Neural cell (in vitro differentiated cells): ENCODE results near the gene CPNE6. TPM values are rescaled to one million over a fixed set of nuclear protein-coding genes. Genes with fewer than 3 reads are reported as not detected.

ENCODE experiments used
- H2AFZ ChIP-seq: fragments of 200-600, 300-800 bp; sonication (generic), shearing (Covaris generic); 2 replicates; pipeline ENCODE4 v1.6.0; 2014; ENCODE audit warnings: low read depth, mild to moderate bottlenecking, antibody characterized with exemption, low read length, moderate library complexity
- H3F3A ChIP-seq: fragments of 200-600 bp; shearing (Covaris generic); 2 replicates; pipeline ENCODE4 v1.6.1; 2016; ENCODE audit warnings: mild to moderate bottlenecking, moderate library complexity, mixed read lengths, antibody characterized with exemption, low read length; ENCODE audit not compliant: insufficient read depth, poor library complexity, severe bottlenecking
- H3K27ac ChIP-seq: fragments of 200-600, 300-800 bp; sonication (generic), shearing (Covaris generic); 2 replicates; pipeline ENCODE4 v1.5.1; 2014; ENCODE audit warnings: mild to moderate bottlenecking, low read length, moderate library complexity
- H3K27me3 ChIP-seq: fragments of 300-800, 200-600 bp; sonication (generic), shearing (Covaris generic); 2 replicates; pipeline ENCODE4 v1.6.0; 2014; ENCODE audit warnings: mild to moderate bottlenecking, low read depth, low read length, moderate library complexity; ENCODE audit not compliant: insufficient read depth
- H3K36me3 ChIP-seq: fragments of 300-800, 200-600 bp; sonication (generic), shearing (Covaris generic); 2 replicates; pipeline ENCODE4 v1.5.1; 2014; ENCODE audit warnings: mild to moderate bottlenecking, antibody characterized with exemption, low read length, moderate library complexity; ENCODE audit not compliant: insufficient read depth
- H3K4me2 ChIP-seq: fragments of 300-800, 200-600 bp; sonication (generic), shearing (Covaris generic); 2 replicates; pipeline ENCODE4 v1.6.0; 2014; ENCODE audit warnings: mild to moderate bottlenecking, low read length
- H3K4me3 ChIP-seq: fragments of 300-800, 200-600 bp; sonication (generic), shearing (Covaris generic); 2 replicates; pipeline ENCODE4 v1.5.1; 2014; ENCODE audit warnings: mild to moderate bottlenecking, low read length, moderate library complexity
- H3K79me2 ChIP-seq: fragments of 200-600 bp; shearing (Covaris generic); replicated peaks from 2 replicates; pipeline ENCODE4 v1.6.0; 2014; ENCODE audit warnings: mild to moderate bottlenecking, low read length, moderate library complexity; ENCODE audit not compliant: insufficient read depth
- H3K9ac ChIP-seq: fragments of 300-800, 200-600 bp; sonication (generic), shearing (Covaris generic); 2 replicates; pipeline ENCODE4 v1.6.1; 2016; ENCODE audit warnings: mild to moderate bottlenecking, low read length, mixed read lengths
- H3K9me2 ChIP-seq: fragments of 200-600 bp; shearing (Covaris generic); 2 replicates; pipeline ENCODE4 v1.6.1; 2016; ENCODE audit warnings: mild to moderate bottlenecking, low read length, mixed read lengths; ENCODE audit not compliant: insufficient read depth
- H3K9me3 ChIP-seq: fragments of 200-600, 300-800 bp; sonication (generic), shearing (Covaris generic); 2 replicates; pipeline ENCODE4 v1.6.1; 2016; ENCODE audit warnings: mild to moderate bottlenecking, mixed run types, low read length, moderate library complexity, mixed read lengths
- H4K20me1 ChIP-seq: fragments of 200-600 bp; shearing (Covaris generic); 2 replicates; pipeline ENCODE4 v1.6.1; 2016; ENCODE audit warnings: mild to moderate bottlenecking, mixed run types; ENCODE audit not compliant: insufficient read depth
- EP300 ChIP-seq: fragments of 450-650 bp; conservative IDR thresholded peaks from 2 replicates; pipeline ENCODE4 v1.6.1; 2014; ENCODE audit warnings: antibody characterized with exemption, mild to moderate bottlenecking, moderate library complexity; ENCODE audit not compliant: poor library complexity, severe bottlenecking
- EZH2 ChIP-seq: fragments of 200-600, 300-800 bp; shearing (Covaris generic), sonication (generic); IDR thresholded peaks from 2 replicates; pipeline ENCODE4 v1.6.1; 2014; ENCODE audit warnings: antibody characterized with exemption, low read length, borderline replicate concordance, mild to moderate bottlenecking; ENCODE audit not compliant: insufficient read depth, poor library complexity, severe bottlenecking
- MXI1 ChIP-seq: fragments of 450-650 bp; conservative IDR thresholded peaks from 2 replicates; pipeline ENCODE4 v1.6.1; 2014; ENCODE audit warnings: antibody characterized with exemption, mild to moderate bottlenecking; ENCODE audit not compliant: poor library complexity, severe bottlenecking
- POLR2AphosphoS5 ChIP-seq: IDR thresholded peaks from 2 replicates; pipeline ENCODE4 v1.6.1; 2012
- RAD21 ChIP-seq: fragments of 450-650 bp; conservative IDR thresholded peaks from 2 replicates; pipeline ENCODE4 v1.6.1; 2014; ENCODE audit warnings: antibody characterized with exemption, mild to moderate bottlenecking, moderate library complexity
- SMC3 ChIP-seq: fragments of 450-650 bp; conservative IDR thresholded peaks from 2 replicates; pipeline ENCODE4 v1.6.1; 2014; ENCODE audit warnings: antibody characterized with exemption, mild to moderate bottlenecking, moderate library complexity; ENCODE audit not compliant: poor library complexity
- TAF1 ChIP-seq: IDR thresholded peaks from 2 replicates; pipeline ENCODE4 v1.6.1; 2012; ENCODE audit warnings: low read depth
- polyA plus RNA-seq: library from polyadenylated mRNA; depleted of rRNA; stranded (reverse); fragments of >200 nt; gene quantifications from 2 replicates; pipeline ENCODE4 v1.2.3, GENCODE V29; 2014
- TF ChIP-seq, protein P1 (sequence below): IDR thresholded peaks from 2 replicates; pipeline ENCODE4 v1.6.1; 2012; ENCODE audit warnings: borderline replicate concordance
- TF ChIP-seq, protein P2 (sequence below): fragments of 450-650 bp; IDR thresholded peaks from 2 replicates; pipeline ENCODE4 v1.5.1; 2014; ENCODE audit warnings: antibody characterized with exemption, mild to moderate bottlenecking, moderate library complexity; ENCODE audit not compliant: poor library complexity, severe bottlenecking

Gene CPNE6
- polyA plus RNA-seq, 1 donor from 2014 or later: 4.1 TPM

DNA sequence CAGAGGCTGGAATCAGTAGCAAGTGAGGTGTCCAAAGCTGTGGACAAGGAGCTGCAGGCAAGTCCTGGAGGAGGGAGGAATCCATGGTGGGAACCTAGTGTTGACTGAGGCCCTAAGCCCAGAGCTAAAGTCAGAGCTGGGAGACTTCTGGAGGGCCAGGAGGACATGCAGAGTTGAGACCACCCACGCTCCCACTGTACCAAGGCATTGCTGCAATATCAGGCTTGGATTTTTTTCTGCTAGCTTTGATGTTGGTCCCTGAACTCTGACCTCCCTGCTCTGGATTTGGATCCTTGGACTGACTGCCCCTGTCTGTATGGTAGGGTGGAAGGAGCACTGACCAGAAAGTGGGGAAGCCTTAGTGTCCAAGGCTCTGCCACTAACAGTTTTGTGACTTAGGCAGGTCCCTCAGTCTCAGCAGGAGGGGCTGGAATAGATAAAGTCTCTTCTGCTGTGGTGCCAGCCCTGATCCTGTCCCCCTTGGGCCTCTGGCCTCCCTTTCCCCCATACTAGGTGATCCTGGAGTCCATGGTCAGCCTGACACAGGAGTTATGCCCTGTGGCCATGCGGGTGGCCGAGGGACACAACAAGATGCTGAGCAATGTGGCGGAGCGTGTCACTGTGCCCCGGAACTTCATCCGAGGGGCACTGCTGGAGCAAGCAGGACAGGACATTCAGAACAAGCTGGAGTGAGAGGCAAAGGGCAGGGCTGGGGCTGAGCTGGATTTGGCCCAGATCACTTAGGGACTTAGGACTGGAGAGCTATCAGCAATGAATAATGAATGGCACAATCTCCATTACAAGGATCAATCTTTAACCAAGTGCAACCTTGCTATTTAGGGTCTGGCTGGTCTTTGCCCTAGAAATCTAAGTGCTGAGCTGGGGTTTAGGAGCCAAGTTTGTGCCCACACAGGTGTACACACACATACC is 10.1 kb upstream of the CPNE6 start:
- Histone ChIP-seq H3K4me3 (no peak overlapping the region), H2AFZ (no peak overlapping the region), H3K27me3 (no peaks in the 10 kb centered on the region), H3K27ac (no peak overlapping the region), H4K20me1 (no peaks in the 10 kb centered on the region), H3K36me3 (no peaks in the 10 kb centered on the region), H3K9me2 (no peaks in the 10 kb centered on the region), H3K9me3 (no peaks in the 10 kb centered on the region), H3K4me2 (no peak overlapping the region), H3K79me2 (no peaks in the 10 kb centered on the region), H3F3A (no peaks in the 10 kb centered on the region), H3K9ac (no peak overlapping the region)
- TF ChIP-seq, protein P1, sequence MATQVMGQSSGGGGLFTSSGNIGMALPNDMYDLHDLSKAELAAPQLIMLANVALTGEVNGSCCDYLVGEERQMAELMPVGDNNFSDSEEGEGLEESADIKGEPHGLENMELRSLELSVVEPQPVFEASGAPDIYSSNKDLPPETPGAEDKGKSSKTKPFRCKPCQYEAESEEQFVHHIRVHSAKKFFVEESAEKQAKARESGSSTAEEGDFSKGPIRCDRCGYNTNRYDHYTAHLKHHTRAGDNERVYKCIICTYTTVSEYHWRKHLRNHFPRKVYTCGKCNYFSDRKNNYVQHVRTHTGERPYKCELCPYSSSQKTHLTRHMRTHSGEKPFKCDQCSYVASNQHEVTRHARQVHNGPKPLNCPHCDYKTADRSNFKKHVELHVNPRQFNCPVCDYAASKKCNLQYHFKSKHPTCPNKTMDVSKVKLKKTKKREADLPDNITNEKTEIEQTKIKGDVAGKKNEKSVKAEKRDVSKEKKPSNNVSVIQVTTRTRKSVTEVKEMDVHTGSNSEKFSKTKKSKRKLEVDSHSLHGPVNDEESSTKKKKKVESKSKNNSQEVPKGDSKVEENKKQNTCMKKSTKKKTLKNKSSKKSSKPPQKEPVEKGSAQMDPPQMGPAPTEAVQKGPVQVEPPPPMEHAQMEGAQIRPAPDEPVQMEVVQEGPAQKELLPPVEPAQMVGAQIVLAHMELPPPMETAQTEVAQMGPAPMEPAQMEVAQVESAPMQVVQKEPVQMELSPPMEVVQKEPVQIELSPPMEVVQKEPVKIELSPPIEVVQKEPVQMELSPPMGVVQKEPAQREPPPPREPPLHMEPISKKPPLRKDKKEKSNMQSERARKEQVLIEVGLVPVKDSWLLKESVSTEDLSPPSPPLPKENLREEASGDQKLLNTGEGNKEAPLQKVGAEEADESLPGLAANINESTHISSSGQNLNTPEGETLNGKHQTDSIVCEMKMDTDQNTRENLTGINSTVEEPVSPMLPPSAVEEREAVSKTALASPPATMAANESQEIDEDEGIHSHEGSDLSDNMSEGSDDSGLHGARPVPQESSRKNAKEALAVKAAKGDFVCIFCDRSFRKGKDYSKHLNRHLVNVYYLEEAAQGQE: no peak
- TF ChIP-seq EP300: no peak
- TF ChIP-seq, protein P2, sequence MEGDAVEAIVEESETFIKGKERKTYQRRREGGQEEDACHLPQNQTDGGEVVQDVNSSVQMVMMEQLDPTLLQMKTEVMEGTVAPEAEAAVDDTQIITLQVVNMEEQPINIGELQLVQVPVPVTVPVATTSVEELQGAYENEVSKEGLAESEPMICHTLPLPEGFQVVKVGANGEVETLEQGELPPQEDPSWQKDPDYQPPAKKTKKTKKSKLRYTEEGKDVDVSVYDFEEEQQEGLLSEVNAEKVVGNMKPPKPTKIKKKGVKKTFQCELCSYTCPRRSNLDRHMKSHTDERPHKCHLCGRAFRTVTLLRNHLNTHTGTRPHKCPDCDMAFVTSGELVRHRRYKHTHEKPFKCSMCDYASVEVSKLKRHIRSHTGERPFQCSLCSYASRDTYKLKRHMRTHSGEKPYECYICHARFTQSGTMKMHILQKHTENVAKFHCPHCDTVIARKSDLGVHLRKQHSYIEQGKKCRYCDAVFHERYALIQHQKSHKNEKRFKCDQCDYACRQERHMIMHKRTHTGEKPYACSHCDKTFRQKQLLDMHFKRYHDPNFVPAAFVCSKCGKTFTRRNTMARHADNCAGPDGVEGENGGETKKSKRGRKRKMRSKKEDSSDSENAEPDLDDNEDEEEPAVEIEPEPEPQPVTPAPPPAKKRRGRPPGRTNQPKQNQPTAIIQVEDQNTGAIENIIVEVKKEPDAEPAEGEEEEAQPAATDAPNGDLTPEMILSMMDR: no peak
- no peak for TF ChIP-seq MXI1
- no peak for TF ChIP-seq POLR2AphosphoS5
- TF ChIP-seq TAF1: no peak
- no peak for TF ChIP-seq RAD21
- no peak for TF ChIP-seq EZH2
- no peak for TF ChIP-seq SMC3

DNA sequence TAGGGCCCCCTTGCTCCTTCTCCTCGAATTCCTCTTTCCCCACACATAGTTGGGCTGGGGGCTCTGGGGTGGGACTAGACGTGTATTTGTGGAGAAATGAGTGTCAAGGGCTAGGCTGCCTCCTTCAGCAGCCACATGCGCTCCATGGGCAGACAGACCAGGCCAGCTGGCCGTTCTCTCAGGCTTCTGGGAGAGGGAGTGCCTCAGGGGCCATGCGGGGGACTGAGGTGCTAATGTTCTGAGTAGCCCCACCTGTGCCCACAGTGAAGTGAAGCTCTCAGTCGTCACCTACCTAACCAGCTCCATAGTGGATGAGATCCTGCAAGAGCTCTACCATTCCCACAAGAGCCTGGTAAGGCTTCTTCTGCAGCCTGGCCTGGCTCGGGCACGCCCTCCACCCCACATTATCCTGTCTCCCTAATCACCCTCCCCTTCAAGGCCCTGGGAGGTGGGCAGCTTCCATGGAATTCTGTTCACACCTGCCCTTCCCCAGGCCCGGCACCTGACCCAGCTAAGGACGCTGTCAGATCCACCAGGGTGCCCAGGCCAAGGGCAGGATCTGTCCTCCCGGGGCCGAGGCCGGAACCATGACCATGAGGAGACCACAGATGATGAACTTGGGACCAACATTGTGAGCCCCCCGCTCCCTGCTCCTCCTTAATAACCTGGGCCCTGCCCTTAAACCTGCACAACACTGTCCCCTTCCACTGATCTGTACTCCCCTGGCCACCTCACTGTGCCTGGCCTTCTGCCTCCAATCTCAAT is 9.0 kb upstream of the CPNE6 start:
- no peaks in the 10 kb centered on the region for H3K36me3 ChIP-seq
- H3K9me2 ChIP-seq: no peaks in the 10 kb centered on the region
- H2AFZ ChIP-seq: no peak overlapping the region
- H3K27me3 ChIP-seq: no peaks in the 10 kb centered on the region
- no peak overlapping the region for H3K4me3 ChIP-seq
- no peaks in the 10 kb centered on the region for H3K79me2 ChIP-seq
- H3K9me3 ChIP-seq: no peaks in the 10 kb centered on the region
- no peak overlapping the region for H3K4me2 ChIP-seq
- no peaks in the 10 kb centered on the region for H3F3A ChIP-seq
- no peaks in the 10 kb centered on the region for H4K20me1 ChIP-seq
- H3K9ac ChIP-seq: no peak overlapping the region
- H3K27ac ChIP-seq: no peak overlapping the region
- no peak for TF ChIP-seq EP300
- no peak for TF ChIP-seq TAF1
